Chondrocyte (in vitro differentiated cells): ENCODE measurements around the gene C17orf75. TPM values are rescaled to one million over a fixed set of nuclear protein-coding genes. Genes with fewer than 3 reads are reported as not detected.

ENCODE experiments used
- DNase-seq: peaks from one replicate; pipeline ENCODE4 v3.0.0; 2021; ENCODE audit warnings: mixed read lengths, low spot score
- H3K27ac Mint-ChIP-seq: one replicate; pipeline ENCODE4 v1.8.0; 2021; ENCODE audit warnings: mild to moderate bottlenecking, moderate library complexity, mixed read lengths; ENCODE audit not compliant: unreplicated experiment
- H3K27me3 Mint-ChIP-seq: 2 replicates; pipeline ENCODE4 v1.8.0; 2021; ENCODE audit warnings: low read depth, mixed read lengths
- H3K36me3 Mint-ChIP-seq: 2 replicates; pipeline ENCODE4 v1.8.0; 2021; ENCODE audit warnings: low read depth, mixed read lengths
- H3K4me1 Mint-ChIP-seq: 2 replicates; pipeline ENCODE4 v1.8.0; 2021; ENCODE audit warnings: low read depth, mild to moderate bottlenecking, mixed read lengths
- H3K4me3 Mint-ChIP-seq: one replicate; pipeline ENCODE4 v1.8.0; 2021; ENCODE audit warnings: mild to moderate bottlenecking, moderate library complexity, mixed read lengths; ENCODE audit not compliant: unreplicated experiment
- H3K9me3 Mint-ChIP-seq: 2 replicates; pipeline ENCODE4 v1.8.0; 2021; ENCODE audit warnings: low read depth, mixed read lengths
- total RNA-seq: library from RNA; stranded (reverse); gene quantifications from 3 replicates; pipeline ENCODE4 v1.2.1, GENCODE V29; 2021
- TF ChIP-seq, protein P1 (sequence below): fragments of 200-600 bp; sonication (generic); IDR thresholded peaks from 2 replicates; pipeline ENCODE4 v1.5.0; 2021; ENCODE audit warnings: antibody characterized with exemption, mild to moderate bottlenecking, moderate library complexity

C17orf75 gene
- total RNA-seq, 1 donor from 2014 or later = 19.3 TPM

- DNase-seq = no peak
- no peaks in the 10 kb centered on the region for H3K27me3 Mint-ChIP-seq
- peaks cover 24% of the 10 kb centered on the region for H3K36me3 Mint-ChIP-seq
- H3K4me3 Mint-ChIP-seq = no peak overlapping the region
- TF ChIP-seq, protein P1, sequence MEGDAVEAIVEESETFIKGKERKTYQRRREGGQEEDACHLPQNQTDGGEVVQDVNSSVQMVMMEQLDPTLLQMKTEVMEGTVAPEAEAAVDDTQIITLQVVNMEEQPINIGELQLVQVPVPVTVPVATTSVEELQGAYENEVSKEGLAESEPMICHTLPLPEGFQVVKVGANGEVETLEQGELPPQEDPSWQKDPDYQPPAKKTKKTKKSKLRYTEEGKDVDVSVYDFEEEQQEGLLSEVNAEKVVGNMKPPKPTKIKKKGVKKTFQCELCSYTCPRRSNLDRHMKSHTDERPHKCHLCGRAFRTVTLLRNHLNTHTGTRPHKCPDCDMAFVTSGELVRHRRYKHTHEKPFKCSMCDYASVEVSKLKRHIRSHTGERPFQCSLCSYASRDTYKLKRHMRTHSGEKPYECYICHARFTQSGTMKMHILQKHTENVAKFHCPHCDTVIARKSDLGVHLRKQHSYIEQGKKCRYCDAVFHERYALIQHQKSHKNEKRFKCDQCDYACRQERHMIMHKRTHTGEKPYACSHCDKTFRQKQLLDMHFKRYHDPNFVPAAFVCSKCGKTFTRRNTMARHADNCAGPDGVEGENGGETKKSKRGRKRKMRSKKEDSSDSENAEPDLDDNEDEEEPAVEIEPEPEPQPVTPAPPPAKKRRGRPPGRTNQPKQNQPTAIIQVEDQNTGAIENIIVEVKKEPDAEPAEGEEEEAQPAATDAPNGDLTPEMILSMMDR = no peak
- H3K27ac Mint-ChIP-seq = no peak overlapping the region
- H3K4me1 Mint-ChIP-seq = peaks cover 10% of the 10 kb centered on the region
- no peaks in the 10 kb centered on the region for H3K9me3 Mint-ChIP-seq
Measured at GRCh38 chr17:32385121-32385520, 43.1 kb upstream of the C17orf75 start.

DNA sequence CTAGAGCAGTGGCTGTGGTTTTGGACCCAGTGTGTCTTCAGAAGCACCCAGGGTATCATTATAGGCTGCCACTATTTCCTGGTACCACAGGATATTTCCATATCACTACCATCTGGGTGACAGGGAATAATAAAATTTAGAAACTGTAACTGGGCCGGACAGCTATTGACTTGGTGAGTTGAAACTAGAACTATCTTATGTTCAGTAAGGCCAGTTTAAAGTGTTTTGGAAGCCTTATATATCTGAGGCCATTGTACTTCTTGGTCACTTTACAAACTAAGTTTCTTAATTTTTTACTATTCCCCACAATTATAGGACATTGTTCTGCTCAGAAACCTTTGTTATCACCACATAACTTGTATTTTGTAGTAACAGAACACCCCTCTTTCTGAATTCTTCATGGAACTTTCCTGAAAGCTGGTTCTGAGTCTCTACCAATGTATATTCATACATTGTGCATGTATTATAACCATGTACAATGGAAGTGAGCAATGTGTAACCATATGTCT, 42.0 kb upstream of the C17orf75 start:
- Mint-ChIP-seq H3K27ac (no peak overlapping the region), H3K4me3 (no peak overlapping the region), H3K4me1 (peaks cover 10% of the 10 kb centered on the region), H3K36me3 (peaks cover 24% of the 10 kb centered on the region), H3K9me3 (no peaks in the 10 kb centered on the region), H3K27me3 (no peaks in the 10 kb centered on the region)
- no peak for DNase-seq
- TF ChIP-seq, protein P1 = no peak

GRCh38 chr17:32382526-32383223, 40.7 kb upstream of the C17orf75 start:
- H3K27me3 Mint-ChIP-seq = no peaks in the 10 kb centered on the region

DNA sequence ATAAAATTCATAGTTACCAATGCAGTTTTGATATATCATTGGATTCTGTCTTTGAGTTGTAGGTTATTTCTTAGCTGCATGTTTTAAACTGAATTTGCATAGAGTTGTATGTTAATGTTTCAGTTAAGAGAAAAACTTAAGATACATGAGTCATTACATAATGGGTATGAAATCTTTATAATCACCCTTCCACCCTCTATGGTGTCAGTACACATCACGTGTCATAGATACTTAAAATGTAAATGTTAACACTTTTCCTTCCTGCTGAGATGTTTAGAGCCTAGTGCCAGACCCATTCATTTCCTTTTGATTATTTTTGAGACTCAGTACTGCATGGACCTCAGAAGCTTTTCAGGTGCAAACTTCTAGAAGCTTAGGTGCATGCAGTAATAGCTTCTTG, 28.5 kb upstream of the C17orf75 start:
- Mint-ChIP-seq H3K9me3 (no peaks in the 10 kb centered on the region), H3K4me3 (no peak overlapping the region), H3K36me3 (peaks cover 35% of the 10 kb centered on the region), H3K4me1 (peaks cover 9% of the 10 kb centered on the region), H3K27me3 (no peaks in the 10 kb centered on the region), H3K27ac (no peak overlapping the region)
- TF ChIP-seq, protein P1 = no peak
- no peak for DNase-seq

More at GRCh38 chr17:32382526-32383223, 40.7 kb upstream of the C17orf75 start:
- H3K4me3 Mint-ChIP-seq = no peak overlapping the region
- no peak for DNase-seq
- H3K27ac Mint-ChIP-seq = no peak overlapping the region
- TF ChIP-seq, protein P1 = no peak
- no peaks in the 10 kb centered on the region for H3K9me3 Mint-ChIP-seq
- H3K4me1 Mint-ChIP-seq = peaks cover 10% of the 10 kb centered on the region
- H3K36me3 Mint-ChIP-seq = peaks cover 31% of the 10 kb centered on the region

DNA sequence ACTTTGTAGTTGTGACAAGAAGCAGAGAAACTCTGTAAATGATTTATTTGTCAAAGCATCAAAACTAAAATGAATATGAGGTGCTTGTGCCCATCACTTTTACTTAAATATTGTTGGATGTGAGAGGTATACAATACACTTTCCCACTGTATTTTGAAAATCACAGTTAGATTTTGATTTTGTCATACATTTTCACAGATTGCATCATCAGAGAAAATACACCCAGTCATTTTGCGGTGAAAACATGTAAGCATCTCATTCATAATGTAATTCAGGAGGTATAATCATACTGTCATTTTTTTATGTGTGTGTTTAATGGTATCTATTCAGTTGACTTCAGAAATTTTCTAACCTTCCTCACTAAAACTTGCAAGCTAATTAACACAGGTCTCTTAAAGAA, 19.3 kb upstream of the C17orf75 start:
- Mint-ChIP-seq H3K9me3 (no peaks in the 10 kb centered on the region), H3K4me1 (peaks cover 14% of the 10 kb centered on the region), H3K27ac (peak overlapping the region; percentile 32), H3K27me3 (no peaks in the 10 kb centered on the region), H3K4me3 (no peak overlapping the region), H3K36me3 (peaks cover 32% of the 10 kb centered on the region)
- no peak for DNase-seq
- TF ChIP-seq, protein P1 = no peak
